GM21367 (cell line): ENCODE data around the gene ATRIP.
"Not testable (repeated sequence)": the region's sequence is repeated elsewhere in the genome, so short reads cannot be mapped to it uniquely, and the experiment has no call there.

Source experiments
- ATAC-seq: cut with Tn5 transposase; IDR thresholded peaks from one replicate; pipeline ENCODE4 v1.9.1; 2021; ENCODE audit not compliant: unreplicated experiment

Gene ATRIP

DNA sequence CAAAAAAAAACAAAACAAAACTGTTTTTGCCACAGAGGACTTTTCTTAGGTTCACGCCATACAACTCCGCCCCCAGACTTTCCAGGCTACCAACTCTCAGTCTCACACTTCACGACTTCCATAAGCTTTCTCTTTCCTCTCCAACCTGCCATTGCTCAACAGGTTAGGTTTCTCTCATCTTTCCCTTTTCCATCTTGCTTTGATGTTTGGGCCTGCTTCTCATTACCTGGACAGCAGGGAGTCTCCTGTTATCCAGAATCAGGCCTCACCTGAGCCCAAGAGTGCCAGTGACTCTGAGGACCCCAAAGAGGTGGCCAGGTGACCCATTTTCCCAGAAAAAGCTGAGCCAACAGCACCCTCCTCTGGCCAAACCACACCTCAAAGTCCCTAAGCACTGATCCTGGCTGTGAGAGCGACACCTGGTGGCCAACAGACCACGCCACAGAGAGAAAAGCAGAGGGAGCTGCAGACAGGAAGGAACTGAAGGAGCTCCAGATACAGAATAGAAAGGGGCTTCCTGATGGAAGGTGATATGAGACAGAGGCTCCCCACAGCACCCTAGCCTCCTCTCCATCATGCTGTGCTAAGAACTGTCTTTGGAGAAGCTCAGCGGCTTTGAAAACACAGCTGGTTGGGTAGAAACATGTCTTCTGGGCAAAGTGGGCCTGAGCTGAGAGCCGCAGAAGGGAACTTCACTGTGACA is 10.6 kb upstream of the ATRIP start:
- ATAC-seq, result no peak

DNA sequence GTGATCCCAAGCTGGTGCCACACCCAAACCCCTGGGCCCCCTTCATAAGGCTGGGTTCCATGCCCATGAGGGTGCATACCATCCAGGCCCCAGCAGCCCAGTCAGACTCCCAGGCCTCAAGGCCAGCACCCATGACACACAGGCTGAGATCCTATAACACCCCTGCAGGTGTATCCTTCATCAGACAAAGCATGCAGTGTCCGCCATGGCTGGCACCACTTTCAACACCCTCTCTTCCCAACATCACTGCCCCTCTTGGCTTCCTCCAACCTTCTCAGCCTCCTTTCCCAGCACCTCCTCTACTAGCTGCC is 10.1 kb upstream of the ATRIP start:
- ATAC-seq, result no peak

DNA sequence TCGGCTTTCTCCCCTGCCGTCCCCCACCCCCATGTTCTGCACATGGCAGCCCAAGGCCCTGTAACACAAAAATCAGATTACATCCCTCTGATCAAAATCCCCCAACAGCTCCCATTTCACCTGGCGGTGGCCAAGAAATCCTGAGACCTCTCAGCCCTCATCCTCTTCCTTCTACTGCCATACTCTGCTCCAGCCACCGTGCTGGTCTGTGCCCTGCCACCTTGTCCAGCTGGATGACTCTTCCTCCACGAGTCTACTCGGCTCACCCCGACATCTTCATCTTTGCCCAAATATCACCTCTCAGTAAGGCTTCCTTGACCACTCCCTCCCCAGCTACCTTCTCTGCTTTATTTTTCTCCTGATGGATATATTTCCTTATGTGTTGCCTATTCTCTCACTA is 9.7 kb upstream of the ATRIP start:
- ATAC-seq, result no peak

GRCh38 chr3:48437812-48438211 is 8.7 kb upstream of the ATRIP start:
- no peak for ATAC-seq

GRCh38 chr3:48439820-48440589 is 6.5 kb upstream of the ATRIP start, which contains the start of the genes CCDC51 and TMA7:
Gene CCDC51 (minus strand): TSS chr3:48440119. CDS start chr3:48435128, 4,991 bp downstream.
Gene TMA7 (plus strand): TSS chr3:48440257. CDS start chr3:48440297, 40 bp downstream.
- ATAC-seq, result peak; percentile 84

GRCh38 chr3:48440590-48440958 is 6.0 kb upstream of the ATRIP start:
- ATAC-seq, result no peak

- ATAC-seq, result no peak
Measured at GRCh38 chr3:48441940-48442339, 4.6 kb upstream of the ATRIP start.

GRCh38 chr3:48445277-48445882 is 1.2 kb upstream of the ATRIP start:
- ATAC-seq, result no peak

GRCh38 chr3:48446043-48446424 is 503 bp upstream of the ATRIP start:
- no peak for ATAC-seq

- ATAC-seq, result no peak
Measured at GRCh38 chr3:48451270-48451669, 4.7 kb downstream of the ATRIP start.

DNA sequence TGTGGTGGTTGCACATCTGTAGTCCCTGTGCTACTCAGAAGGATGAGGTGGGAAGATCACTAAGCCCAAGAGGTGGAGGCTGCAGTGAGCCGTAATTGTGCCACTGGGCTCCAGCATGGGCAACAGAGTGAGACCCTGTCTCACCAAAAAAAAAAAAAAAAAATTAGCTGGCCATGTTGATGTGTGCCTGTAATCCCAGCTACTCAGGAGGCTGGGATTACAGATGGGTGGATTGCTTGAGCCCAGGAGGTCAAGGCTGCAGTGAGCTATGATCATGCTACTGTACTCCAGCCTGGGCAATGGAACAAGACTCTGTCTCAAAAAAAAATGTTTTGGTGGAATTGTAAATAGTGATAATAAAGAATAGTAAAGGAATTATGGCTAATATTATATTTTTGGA is 9.9 kb downstream of the ATRIP start:
- no peak for ATAC-seq

GRCh38 chr3:48459331-48459730 is 12.8 kb downstream of the ATRIP start:
- ATAC-seq, result no peak

DNA sequence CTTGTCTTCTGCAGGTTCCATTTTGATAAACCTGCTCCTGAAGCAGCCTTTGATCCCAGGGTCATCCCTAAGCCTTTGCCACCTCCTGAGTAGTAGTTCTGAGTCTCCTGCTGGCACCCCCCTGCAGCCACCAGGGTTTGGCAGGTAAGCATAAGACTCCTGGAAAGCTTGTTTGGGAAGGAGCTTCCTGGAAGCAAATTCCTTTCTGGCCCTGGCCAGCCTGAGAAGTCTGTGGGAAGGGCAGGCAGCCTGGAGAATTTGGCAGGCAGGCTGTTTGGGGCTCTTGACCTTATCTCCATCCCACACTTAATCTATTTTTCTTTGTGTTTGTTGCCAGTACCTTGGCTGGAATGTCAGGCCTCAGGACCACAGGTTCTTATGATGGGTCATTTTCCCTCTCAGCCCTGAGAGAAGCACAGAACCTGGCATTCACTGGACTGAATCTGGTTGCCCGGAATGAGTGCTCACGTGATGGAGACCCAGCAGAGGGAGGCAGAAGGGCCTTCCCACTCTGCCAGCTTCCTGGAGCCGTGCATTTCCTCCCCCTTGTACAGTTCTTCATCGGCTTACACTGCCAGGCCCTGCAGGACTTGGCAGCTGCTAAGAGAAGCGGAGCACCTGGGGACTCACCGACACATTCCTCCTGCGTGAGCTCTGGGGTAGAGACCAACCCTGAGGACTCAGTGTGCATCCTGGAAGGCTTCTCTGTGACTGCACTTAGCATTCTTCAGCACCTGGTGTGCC is 13.4 kb downstream of the ATRIP start:
- no peak for ATAC-seq

GRCh38 chr3:48460517-48460902 is 14.0 kb downstream of the ATRIP start:
- no peak for ATAC-seq

GRCh38 chr3:48461767-48462166 is 15.2 kb downstream of the ATRIP start:
- not testable (repeated sequence) for ATAC-seq

GRCh38 chr3:48463703-48464102 is 17.2 kb downstream of the ATRIP start:
- ATAC-seq, result no peak

DNA sequence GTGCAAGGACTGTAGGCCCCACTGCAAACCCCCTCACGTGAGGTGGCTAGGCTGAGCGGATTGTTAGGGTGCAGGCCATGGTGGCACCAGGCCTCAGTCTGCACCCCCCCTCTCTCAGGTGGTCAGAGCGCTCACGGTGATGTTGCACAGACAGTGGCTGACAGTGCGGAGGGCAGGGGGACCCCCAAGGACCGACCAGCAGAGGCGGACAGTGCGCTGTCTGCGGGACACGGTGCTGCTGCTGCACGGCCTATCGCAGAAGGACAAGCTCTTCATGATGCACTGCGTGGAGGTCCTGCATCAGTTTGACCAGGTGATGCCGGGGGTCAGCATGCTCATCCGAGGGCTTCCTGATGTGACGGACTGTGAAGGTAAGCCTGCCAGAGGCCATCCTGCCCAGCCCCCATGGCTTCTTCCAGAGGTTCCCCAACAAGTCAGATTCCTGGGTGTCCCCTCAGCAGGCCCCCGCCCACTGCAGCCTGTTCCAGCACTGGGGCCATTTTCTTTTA is 18.2 kb downstream of the ATRIP start:
- ATAC-seq, result no peak

DNA sequence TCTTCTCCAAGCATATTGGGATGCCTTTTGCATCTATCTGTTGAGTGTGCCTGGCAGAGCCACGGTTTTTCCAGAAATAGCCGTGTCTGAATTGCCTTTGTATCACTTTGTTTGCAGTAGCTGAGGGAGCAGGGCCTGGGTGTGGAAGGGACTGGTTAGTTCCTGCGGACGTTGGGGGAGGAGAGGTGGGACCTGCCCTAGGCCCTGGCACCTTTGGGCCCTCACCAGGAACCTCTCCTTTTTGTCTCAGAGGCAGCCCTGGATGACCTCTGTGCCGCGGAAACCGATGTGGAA is 18.6 kb downstream of the ATRIP start:
- no peak for ATAC-seq

GRCh38 chr3:48465531-48466378 is 19.2 kb downstream of the ATRIP start:
- peak; percentile 49 for ATAC-seq

DNA sequence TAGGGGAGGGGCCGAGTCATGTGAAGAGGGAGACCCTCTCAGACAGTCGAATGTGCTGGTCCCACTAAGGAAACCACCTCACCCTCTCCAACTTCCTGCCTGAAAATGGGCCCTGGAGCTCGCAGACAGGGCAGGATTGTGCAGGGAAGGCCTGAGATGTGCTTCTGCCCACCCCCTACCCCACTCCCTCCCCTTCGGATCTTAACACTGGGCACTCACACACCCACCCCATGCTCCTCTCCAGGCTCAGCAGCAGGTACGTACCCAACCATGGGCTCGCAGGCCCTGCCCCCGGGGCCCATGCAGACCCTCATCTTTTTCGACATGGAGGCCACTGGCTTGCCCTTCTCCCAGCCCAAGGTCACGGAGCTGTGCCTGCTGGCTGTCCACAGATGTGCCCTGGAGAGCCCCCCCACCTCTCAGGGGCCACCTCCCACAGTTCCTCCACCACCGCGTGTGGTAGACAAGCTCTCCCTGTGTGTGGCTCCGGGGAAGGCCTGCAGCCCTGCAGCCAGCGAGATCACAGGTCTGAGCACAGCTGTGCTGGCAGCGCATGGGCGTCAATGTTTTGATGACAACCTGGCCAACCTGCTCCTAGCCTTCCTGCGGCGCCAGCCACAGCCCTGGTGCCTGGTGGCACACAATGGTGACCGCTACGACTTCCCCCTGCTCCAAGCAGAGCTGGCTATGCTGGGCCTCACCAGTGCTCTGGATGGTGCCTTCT is 20.0 kb downstream of the ATRIP start:
- peak; percentile 18 for ATAC-seq
